SK-MEL-5 (cell line): Measurements from ENCODE around the gene SH3BP4. TPM values are rescaled to one million over a fixed set of nuclear protein-coding genes. Genes with fewer than 3 reads are reported as not detected.
A peak's percentile ranks its signal among the peaks of the same experiment; 100 is the strongest.

ENCODE experiments used
- DNase-seq: peaks from one replicate; pipeline ENCODE4 v3.0.0-alpha.2; 2016; ENCODE audit warnings: low read depth, low spot score
- in situ Hi-C: cut with HindIII; loops from 2 replicates; pipeline ENCODE4 v1.10.0; 2016; ENCODE audit warnings: low sequenced_read_pairs, high pct_unique_total_duplicates, low pct_unique_long_range_greater_than_20kb
- total RNA-seq: library from RNA; depleted of rRNA; stranded (reverse); fragments of >200 nt; shearing (Covaris generic); gene quantifications from 2 replicates; pipeline ENCODE4 v1.2.3, GENCODE V29; 2014

Gene SH3BP4
- total RNA-seq, 1 experiment from 2014 or later = 116 TPM

GRCh38 chr2:234958746-234959395 lies 7.1 kb downstream of the SH3BP4 start:
- in situ Hi-C loops = no loop called here
- no peak for DNase-seq

- in situ Hi-C loops = no loop called here
- DNase-seq = no peak
Observed at GRCh38 chr2:234960175-234961088, 8.6 kb downstream of the SH3BP4 start.

- no peak for DNase-seq
Observed at GRCh38 chr2:234961784-234962183, 10.0 kb downstream of the SH3BP4 start.

GRCh38 chr2:234963773-234964615 lies 12.2 kb downstream of the SH3BP4 start:
- DNase-seq = no peak
- in situ Hi-C loops = no loop called here

More at GRCh38 chr2:234961784-234962183, 10.0 kb downstream of the SH3BP4 start:
- in situ Hi-C loops = no loop called here

- peak; percentile 80 for DNase-seq
- in situ Hi-C loops = no loop called here
Observed at GRCh38 chr2:234964631-234965461, 13.0 kb downstream of the SH3BP4 start.

DNA sequence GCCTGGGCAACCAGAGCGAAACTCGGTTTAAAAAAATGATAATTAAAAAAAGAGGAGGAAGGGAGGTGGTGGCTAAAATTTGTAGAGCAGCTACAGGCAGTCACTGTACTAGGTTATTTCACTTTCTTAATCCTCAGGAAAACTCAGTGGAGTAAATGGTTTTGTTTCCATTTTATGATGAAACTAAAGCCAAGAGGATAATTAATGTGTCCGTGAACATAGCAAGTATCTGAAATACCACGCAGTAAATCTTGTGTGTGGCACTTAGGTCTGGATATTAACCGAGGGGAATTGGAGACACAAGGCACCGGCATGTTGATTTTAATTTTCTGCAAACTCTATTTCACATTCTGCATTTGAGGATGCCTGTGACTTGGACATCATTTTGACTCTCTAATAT lies 14.5 kb downstream of the SH3BP4 start:
- DNase-seq = no peak
- in situ Hi-C loops = no loop called here

- no peak for DNase-seq
- in situ Hi-C loops = no loop called here
Observed at GRCh38 chr2:234967201-234967869, 15.5 kb downstream of the SH3BP4 start.

DNA sequence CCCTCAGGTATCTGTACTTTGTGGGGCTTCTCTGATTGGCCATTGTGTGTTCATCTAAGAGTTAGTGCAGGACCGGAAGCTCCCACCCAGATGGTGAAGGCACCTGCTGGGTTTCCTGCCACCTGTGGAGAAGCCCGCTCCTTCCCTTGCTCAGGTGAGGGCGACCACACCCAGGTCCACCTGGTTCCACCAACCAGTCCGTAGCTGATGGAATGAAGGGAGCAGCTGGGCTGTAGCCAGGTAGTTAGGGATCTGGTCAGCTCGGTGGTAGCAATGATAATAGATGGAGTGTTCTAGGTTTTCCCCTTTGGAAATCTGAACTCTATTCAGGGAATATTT lies 16.0 kb downstream of the SH3BP4 start:
- in situ Hi-C loops = no loop called here

GRCh38 chr2:234968631-234969305 lies 17.0 kb downstream of the SH3BP4 start:
- in situ Hi-C loops = no loop called here
- no peak for DNase-seq

More for the DNA sequence above, 16.0 kb downstream of the SH3BP4 start:
- no peak for DNase-seq

- DNase-seq = peak; percentile 34
- in situ Hi-C loops = no loop called here
Observed at GRCh38 chr2:234969306-234970098, 17.7 kb downstream of the SH3BP4 start.

DNA sequence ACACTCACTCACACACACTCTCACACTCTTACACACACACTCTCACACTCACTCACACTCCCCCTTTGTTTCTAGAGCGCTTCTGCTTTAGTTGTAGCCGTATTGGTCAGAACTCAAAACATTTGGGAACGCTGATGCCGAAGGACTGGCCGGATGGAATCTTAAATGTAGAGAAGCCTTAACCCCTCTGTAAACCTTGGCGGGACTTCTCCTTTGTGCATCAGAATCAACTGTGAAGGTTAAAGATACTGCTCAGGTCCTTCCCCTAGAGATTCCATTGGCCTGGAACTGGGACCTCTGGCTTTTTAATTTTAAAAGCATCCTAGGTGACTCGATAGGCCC lies 18.3 kb downstream of the SH3BP4 start:
- no peak for DNase-seq
- in situ Hi-C loops = no loop called here

DNA sequence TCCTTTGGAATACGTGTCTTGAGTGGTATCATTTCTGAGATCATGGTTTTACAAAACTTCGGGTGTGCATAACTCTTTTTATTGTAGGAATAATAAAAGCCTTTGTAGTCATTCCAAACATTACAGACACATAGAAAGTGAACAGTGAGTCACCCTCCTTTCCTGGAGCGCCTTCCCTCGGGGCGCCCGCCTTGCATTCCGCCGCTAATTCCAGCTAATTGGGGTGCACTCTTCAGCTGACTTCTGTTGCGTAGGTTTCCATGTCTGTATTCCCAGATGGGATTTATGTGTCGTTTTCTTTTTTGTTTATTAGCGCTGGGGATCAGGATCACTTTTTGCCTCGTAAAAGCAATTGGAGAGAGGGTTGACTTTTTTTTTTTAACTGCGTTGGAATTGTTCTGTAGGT lies 18.7 kb downstream of the SH3BP4 start:
- DNase-seq = peak; percentile 66
- in situ Hi-C loops = no loop called here

DNA sequence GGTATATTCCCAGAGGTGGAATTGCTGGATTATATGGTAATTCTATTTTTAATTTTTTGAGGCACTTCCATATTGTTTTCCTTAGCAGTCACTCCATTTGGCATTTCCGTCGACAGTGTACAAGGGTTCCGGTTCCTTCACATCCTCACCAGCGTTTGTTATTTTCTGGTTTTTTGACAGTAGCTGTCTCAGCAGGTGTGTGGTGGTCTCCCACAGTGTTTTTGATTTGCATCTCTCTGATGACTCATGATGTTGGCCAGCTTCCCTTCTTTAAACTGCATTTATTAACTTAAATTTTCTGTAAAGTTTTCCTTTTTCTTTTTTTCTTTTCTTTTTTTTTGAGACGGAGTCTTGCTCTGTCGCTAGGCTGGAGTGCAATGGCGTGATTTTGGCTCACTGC lies 19.7 kb downstream of the SH3BP4 start:
- DNase-seq = no peak
- in situ Hi-C loops = no loop called here

- no peak for DNase-seq
- in situ Hi-C loops = no loop called here
Observed at GRCh38 chr2:234973008-234973407, 21.2 kb downstream of the SH3BP4 start.

GRCh38 chr2:234974501-234975385 lies 22.9 kb downstream of the SH3BP4 start:
- in situ Hi-C loops = no loop called here
- DNase-seq = no peak
